SK-N-SH treated with all-trans-retinoic acid at 6 μM for 48 hours (cell line): ENCODE data around the gene PNPLA7.

Experiments
- ARNTL ChIP-seq: fragments of 450-650 bp; formaldehyde crosslinking; IDR thresholded peaks from 2 replicates; pipeline ENCODE4 v1.5.0; 2020; ENCODE audit warnings: low read depth, mild to moderate bottlenecking, moderate library complexity, borderline replicate concordance
- BACH2 ChIP-seq: fragments of 250-450 bp; sonication (Bioruptor Pico); IDR thresholded peaks from 2 replicates; pipeline ENCODE4 v1.9.0; 2021; ENCODE audit warnings: mild to moderate bottlenecking, borderline replicate concordance
- GLIS3 ChIP-seq: fragments of 250-450 bp; sonication (Bioruptor Pico); IDR thresholded peaks from 2 replicates; pipeline ENCODE4 v1.5.0; 2020; ENCODE audit warnings: mild to moderate bottlenecking, moderate library complexity
- OSR1 ChIP-seq: fragments of 250-450 bp; sonication (Bioruptor Pico); IDR thresholded peaks from 2 replicates; pipeline ENCODE4 v1.8.0; 2022; ENCODE audit warnings: moderate library complexity, mild to moderate bottlenecking, inconsistent platforms
- RARB ChIP-seq: fragments of 250-450 bp; sonication (Bioruptor Pico); IDR thresholded peaks from 2 replicates; pipeline ENCODE4 v1.8.0; 2021; ENCODE audit warnings: mild to moderate bottlenecking, moderate library complexity
- TOX ChIP-seq: fragments of 250-450 bp; sonication (Bioruptor Pico); IDR thresholded peaks from 2 replicates; pipeline ENCODE4 v1.8.0; 2021; ENCODE audit warnings: mild to moderate bottlenecking, moderate library complexity, borderline replicate concordance
- ZC3H10 ChIP-seq: fragments of 250-450 bp; sonication (Bioruptor Pico); IDR thresholded peaks from 2 replicates; pipeline ENCODE4 v1.5.1; 2021; ENCODE audit warnings: mild to moderate bottlenecking, moderate library complexity
- ZFP3 ChIP-seq: fragments of 250-450 bp; sonication (Bioruptor Pico); IDR thresholded peaks from 2 replicates; pipeline ENCODE4 v1.5.0; 2020; ENCODE audit warnings: mild to moderate bottlenecking, moderate library complexity
- ZNF565 ChIP-seq: fragments of 450-650 bp; formaldehyde crosslinking; conservative IDR thresholded peaks from 2 replicates; pipeline ENCODE4 v1.5.0; 2020; ENCODE audit warnings: low read depth, mild to moderate bottlenecking, moderate library complexity
- ZNF70 ChIP-seq: fragments of 450-650 bp; formaldehyde crosslinking; IDR thresholded peaks from 2 replicates; pipeline ENCODE4 v1.5.0; 2020; ENCODE audit warnings: mild to moderate bottlenecking, moderate library complexity
- ZNF8 ChIP-seq: fragments of 450-650 bp; formaldehyde crosslinking; IDR thresholded peaks from 2 replicates; pipeline ENCODE4 v1.5.0; 2020; ENCODE audit warnings: mild to moderate bottlenecking, moderate library complexity
- TF ChIP-seq, protein P1 (sequence below): fragments of 250-450 bp; sonication (Bioruptor Pico); IDR thresholded peaks from 2 replicates; pipeline ENCODE4 v1.8.0; 2020; ENCODE audit warnings: mild to moderate bottlenecking, moderate library complexity, borderline replicate concordance
- TF ChIP-seq, protein P2 (sequence below): fragments of 250-450 bp; sonication (Bioruptor Pico); IDR thresholded peaks from 2 replicates; pipeline ENCODE4 v1.5.1; 2020; ENCODE audit warnings: low read depth, mild to moderate bottlenecking, moderate library complexity

DNA sequence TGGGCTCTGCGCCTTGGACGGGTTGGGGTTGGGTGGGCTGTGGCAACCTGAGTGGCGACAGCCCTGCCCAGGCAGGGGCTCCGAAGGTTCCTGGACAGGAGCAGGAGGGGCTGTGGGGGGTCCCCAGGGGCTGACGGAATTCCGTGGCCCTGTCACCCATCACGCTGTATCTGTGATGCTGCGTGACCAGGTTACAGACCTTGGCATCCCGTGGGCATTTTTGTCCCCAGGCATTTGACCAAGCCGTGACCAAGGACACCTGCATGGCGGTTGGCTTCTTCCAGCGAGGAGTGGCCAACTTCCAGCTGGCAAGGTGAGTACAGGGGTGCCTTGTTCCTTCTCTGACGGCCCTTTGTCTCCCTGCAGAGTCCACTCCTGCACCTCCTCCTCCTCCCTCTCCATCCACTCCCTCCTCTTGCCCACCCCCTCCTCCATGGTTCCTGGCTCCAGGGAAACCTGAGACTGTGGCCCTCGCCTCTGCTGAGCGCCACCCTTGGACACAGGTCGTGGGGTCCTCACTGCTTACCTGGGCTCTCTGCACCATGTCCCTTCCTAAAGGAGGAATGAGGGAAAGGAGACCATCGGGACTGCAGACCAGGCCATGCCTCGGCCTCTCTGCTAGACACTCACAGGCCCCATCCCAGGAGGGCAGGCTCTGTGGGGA is 124.1 kb downstream of the PNPLA7 start:
- TF ChIP-seq BACH2 (no peak), ZFP3 (CRISPR knock-in tag) (no peak), ZNF565 (CRISPR knock-in tag) (no peak), TOX (CRISPR knock-in tag) (no peak), ZNF8 (CRISPR knock-in tag) (no peak), ZNF70 (CRISPR knock-in tag) (no peak), GLIS3 (CRISPR knock-in tag) (no peak), ZC3H10 (CRISPR knock-in tag) (no peak), ARNTL (CRISPR knock-in tag) (no peak), RARB (CRISPR knock-in tag) (no peak), OSR1 (CRISPR knock-in tag) (no peak)
- TF ChIP-seq, protein P1, sequence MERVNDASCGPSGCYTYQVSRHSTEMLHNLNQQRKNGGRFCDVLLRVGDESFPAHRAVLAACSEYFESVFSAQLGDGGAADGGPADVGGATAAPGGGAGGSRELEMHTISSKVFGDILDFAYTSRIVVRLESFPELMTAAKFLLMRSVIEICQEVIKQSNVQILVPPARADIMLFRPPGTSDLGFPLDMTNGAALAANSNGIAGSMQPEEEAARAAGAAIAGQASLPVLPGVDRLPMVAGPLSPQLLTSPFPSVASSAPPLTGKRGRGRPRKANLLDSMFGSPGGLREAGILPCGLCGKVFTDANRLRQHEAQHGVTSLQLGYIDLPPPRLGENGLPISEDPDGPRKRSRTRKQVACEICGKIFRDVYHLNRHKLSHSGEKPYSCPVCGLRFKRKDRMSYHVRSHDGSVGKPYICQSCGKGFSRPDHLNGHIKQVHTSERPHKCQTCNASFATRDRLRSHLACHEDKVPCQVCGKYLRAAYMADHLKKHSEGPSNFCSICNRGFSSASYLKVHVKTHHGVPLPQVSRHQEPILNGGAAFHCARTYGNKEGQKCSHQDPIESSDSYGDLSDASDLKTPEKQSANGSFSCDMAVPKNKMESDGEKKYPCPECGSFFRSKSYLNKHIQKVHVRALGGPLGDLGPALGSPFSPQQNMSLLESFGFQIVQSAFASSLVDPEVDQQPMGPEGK (CRISPR knock-in tag), result no peak
- TF ChIP-seq, protein P2, sequence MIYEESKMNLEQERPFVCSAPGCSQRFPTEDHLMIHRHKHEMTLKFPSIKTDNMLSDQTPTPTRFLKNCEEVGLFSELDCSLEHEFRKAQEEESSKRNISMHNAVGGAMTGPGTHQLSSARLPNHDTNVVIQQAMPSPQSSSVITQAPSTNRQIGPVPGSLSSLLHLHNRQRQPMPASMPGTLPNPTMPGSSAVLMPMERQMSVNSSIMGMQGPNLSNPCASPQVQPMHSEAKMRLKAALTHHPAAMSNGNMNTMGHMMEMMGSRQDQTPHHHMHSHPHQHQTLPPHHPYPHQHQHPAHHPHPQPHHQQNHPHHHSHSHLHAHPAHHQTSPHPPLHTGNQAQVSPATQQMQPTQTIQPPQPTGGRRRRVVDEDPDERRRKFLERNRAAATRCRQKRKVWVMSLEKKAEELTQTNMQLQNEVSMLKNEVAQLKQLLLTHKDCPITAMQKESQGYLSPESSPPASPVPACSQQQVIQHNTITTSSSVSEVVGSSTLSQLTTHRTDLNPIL (CRISPR knock-in tag), result no peak
